Activated CD8-positive, alpha-beta memory T cell treated with anti-CD3 and anti-CD28 coated beads, Interleukin-2, amount 50 U/mL, for 48 hours (primary cell): ENCODE measurements around the gene GAB1.

Experiments used
- DNase-seq: peaks from one replicate; pipeline ENCODE4 v3.0.0-alpha.2; 2020

The GAB1 gene

GRCh38 chr4:143336781-143337599, at the start of gene GAB1:
Gene GAB1 (plus strand): TSS chr4:143336876. CDS start chr4:143337189, 313 bp downstream.
- DNase-seq: peak; percentile 72

- DNase-seq: no peak
These were observed 49.1 kb upstream of the GAB1 start for GRCh38 chr4:143287572-143287923.

DNA sequence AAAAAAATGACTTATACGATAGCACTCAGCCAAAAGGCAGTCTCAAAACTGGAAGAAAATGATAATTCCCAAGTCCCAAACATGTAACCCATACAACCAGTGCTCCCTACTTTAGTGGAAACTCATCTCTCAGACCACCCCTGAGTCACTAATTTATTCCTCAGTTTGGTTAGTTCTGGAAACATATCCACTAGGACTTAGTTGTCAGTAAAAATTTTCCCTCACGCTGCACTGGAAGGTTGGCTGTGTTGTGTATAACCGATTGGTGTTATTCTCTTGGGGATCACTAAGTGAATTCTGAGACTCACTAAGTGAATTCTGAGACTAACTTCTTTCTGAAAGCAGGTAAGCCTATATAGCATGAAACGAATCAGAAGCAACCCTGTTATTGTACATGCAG, 48.5 kb upstream of the GAB1 start:
- no peak for DNase-seq

- DNase-seq: no peak
These were observed 47.3 kb upstream of the GAB1 start for GRCh38 chr4:143289370-143289769.

DNA sequence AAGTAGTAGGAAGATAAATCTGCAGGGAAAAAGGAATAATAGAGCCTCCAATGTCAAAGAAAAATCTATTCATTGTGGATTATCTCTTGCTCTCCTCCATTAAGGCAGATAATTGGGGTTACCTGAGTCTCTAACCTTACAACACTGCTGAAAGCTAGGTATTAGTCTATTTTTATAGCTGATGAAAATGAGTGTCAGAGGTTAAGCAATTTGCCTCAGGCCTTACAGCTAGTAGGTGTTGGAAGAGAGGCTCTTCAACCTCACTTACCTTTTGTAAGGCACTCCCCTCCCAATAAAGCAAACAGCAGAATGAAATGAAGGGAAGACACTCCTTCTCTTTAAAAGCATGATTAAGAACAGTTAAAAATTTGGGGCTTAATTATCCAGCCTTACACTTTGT, 45.4 kb upstream of the GAB1 start:
- no peak for DNase-seq

- DNase-seq: no peak
These were observed 43.8 kb upstream of the GAB1 start for GRCh38 chr4:143292858-143293257.

- no peak for DNase-seq
These were observed 42.4 kb upstream of the GAB1 start for GRCh38 chr4:143294310-143294709.

DNA sequence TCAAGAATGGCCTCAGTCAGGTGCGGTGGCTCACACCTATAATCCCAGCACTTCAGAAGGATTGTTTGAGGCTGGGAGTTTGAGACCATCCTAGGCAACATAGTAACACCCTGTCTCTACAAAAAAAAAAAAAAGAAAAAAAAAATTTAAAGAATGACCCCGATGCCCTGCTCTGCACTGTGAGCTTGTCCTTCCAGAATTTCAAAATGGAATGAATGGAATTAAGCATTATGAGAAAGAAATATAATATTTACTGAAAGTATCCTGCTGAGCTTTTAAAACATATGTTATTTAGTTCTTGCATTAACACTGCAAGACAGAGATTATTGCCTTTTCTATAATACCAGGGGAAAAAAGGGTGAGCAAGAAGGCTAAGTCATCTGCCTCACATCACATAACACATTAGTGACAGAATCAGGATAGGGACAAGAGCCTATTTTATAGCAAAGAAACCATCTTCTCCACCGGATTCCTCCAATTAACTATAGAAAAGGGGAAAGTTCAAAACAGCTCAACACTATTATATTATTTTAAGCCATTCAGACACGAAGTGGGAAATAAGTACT, 41.9 kb upstream of the GAB1 start:
- DNase-seq: no peak

GRCh38 chr4:143296397-143297067, 40.1 kb upstream of the GAB1 start:
- DNase-seq: no peak

- no peak for DNase-seq
These were observed 35.8 kb upstream of the GAB1 start for GRCh38 chr4:143300860-143301259.

GRCh38 chr4:143302536-143302935, 34.1 kb upstream of the GAB1 start:
- no peak for DNase-seq

- DNase-seq: no peak
These were observed 29.9 kb upstream of the GAB1 start for GRCh38 chr4:143306788-143307187.

DNA sequence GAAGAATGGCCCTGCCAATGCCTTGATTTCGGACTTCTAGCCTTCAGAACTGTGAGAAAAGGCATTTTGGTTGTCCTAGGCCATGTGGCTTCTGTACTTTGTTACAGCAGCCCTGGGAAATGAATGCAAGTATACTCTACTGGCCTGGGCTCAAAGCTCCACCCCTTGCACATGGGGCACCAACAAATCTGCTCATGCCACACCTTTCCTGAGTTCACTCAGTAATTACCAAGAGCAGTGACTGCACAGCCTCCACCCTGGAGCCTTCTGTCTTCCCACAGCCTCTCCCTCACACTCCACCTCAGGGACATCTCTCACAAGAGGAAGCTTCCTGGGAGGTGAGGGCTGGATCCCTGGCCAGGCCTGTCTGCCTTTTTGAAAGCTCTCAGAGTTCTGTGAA, 29.1 kb upstream of the GAB1 start:
- no peak for DNase-seq

DNA sequence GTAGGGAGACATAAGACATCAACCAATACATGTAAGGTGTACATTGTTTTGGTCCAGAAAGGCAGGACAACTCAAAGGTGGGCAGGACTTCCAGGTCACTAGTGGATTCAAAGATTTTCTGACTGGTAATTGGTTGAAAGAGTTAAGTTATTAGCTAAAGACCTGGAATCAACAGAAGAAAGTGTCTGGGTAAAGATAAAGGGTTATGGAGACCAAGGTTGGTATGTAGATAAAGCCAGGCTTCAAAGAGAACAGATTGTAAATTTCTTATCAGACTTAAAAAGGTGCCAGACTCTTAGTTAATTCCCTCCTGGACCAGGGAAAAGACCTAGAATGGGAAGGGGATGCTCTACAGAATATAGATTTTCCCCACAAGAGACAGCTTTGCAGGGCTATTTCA, 28.3 kb upstream of the GAB1 start:
- no peak for DNase-seq

DNA sequence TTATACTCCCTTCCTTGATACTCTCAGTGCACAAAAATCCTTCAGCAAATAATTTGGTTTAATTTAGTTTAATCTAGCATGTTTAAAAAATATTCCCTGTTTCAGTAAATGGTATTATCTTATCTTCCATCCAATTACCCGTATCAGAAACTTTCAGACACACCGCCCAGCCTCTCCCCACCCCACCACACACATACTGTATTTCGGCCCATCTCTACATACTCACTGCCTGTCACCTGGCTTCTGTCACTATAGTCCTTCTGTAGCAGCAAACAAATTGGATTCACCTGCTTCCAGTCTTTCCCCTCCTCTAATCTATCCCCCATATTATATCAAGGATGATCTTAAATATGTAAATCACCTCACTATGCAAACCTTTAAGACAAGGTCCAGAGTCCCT, 24.8 kb upstream of the GAB1 start:
- DNase-seq: no peak

DNA sequence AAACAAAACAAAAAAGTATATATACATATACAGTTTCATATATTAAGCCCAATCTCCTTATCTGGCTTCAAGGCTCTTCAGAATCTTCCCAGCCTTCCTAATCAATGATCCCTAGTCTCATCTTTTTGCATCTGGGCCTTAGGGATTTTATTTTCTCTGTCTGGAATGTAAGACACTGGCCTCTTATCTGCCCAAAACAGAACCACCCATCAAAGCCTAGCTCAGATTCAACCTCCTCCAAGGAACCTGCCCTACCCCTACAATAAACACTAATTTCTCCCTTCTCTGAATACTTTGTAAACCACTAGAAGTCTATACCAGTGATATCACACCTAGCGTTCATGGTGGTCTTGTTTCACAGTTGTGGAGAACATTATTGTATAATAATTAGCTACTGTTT, 23.2 kb upstream of the GAB1 start:
- DNase-seq: no peak

GRCh38 chr4:143313996-143314395, 22.7 kb upstream of the GAB1 start:
- DNase-seq: no peak

DNA sequence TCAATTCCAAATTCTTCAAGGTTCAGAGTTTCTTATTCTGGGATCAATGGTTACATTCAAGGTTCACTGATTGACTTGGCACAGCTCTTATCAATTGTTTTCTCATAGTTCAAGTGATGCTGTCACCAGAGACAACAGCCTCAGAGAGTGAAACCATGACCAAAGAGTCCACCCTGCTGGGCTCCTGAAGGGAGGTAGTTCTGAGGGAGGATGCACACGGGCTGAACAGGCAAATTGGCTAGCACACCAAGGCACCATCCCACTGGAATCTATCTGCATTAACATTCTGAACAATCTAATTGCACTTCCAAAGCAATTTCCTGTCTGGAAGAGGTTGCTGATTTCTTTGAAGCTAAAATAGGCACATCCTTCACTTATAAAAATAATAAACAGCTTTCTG, 16.6 kb upstream of the GAB1 start:
- no peak for DNase-seq

- no peak for DNase-seq
These were observed 9.9 kb upstream of the GAB1 start for GRCh38 chr4:143326735-143327134.

DNA sequence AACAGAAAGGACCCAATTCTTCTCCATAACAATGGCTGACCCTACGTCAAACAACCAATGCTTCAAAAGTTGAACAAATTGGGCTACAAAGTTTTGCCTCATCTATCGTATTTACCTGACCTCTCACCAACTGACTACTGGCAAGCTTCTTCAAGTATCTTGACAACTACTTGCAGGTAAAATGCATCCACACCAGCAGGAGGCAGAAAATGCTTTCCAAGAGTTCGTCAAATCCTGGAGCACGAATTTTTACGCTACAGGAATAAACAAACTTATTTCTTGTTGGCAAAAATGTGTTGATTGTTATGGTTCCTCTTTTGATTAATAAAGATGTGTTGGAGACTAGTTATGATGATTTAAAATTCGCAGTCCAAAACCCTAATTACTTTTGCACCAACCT, 6.7 kb upstream of the GAB1 start:
- no peak for DNase-seq

GRCh38 chr4:143335979-143336780, 496 bp upstream of the GAB1 start:
- peak; percentile 73 for DNase-seq

GRCh38 chr4:143337600-143338287, 1.1 kb downstream of the GAB1 start:
- peak; percentile 51 for DNase-seq

- DNase-seq: no peak
These were observed 1.6 kb downstream of the GAB1 start for GRCh38 chr4:143338313-143338712.
